GM21515 (cell line): ENCODE measurements around the gene PPOX.
A peak's percentile ranks its signal among the peaks of the same experiment; 100 is the strongest.

ENCODE experiments used
- ATAC-seq: cut with Tn5 transposase; IDR thresholded peaks from one replicate; pipeline ENCODE4 v1.9.1; 2021; ENCODE audit not compliant: unreplicated experiment

Gene PPOX

GRCh38 chr1:161165742-161166668 is at the start of gene PPOX:
Gene PPOX (plus strand): TSS chr1:161166426. CDS start chr1:161166848, 422 bp downstream.
- ATAC-seq, result peak; percentile 89

DNA sequence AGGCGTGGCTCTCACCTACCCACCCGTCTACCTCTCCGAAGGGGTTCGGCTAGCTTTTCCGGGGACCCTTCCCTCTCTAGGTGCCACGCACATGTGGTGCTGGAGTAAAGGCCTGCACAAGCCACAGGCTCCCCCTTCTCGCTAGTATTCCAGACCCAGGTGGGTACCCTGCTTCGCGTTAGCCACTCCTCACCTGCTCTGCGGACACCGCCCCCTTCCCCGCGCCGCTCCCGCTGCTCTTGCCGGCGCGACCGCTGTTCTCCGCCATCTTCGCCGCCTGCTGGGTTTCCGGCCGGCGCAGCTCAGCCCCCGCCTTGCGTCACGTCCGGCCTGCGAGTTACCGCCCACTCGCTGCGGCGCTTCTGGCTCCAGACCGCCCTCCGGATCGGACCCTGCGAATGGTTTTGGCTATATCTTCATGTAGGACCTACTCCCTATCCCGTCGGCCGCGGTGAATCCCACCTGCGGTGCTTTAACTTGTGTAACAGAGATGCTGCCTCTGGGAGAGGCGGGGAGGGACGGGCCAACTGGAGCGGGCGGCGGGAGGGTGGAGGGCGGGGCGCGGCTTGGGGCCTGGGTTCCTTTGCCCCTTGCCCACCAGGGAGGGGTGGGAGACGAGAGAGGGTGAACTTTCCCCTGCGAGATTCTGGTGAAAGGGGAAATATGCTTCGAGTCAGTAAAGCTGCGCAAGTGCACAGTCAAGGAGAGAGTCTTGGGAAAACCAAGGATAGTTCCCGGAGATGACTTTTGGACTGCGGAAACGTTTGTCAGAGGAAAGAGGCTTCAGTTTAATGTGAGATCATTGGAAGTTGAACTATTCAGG is 48.3 kb upstream of the PPOX start, which contains the start of the genes NIT1 and PFDN2:
Gene NIT1, plus strand, starts transcription at position 347 of the 823 bp plus-strand sequence. Its CDS starts 72 bp downstream, at position 419.
Gene PFDN2, minus strand, starts transcription at position 279 of the 823 bp plus-strand sequence. Its CDS starts 11 bp downstream, at position 268.
- peak; percentile 72 for ATAC-seq

DNA sequence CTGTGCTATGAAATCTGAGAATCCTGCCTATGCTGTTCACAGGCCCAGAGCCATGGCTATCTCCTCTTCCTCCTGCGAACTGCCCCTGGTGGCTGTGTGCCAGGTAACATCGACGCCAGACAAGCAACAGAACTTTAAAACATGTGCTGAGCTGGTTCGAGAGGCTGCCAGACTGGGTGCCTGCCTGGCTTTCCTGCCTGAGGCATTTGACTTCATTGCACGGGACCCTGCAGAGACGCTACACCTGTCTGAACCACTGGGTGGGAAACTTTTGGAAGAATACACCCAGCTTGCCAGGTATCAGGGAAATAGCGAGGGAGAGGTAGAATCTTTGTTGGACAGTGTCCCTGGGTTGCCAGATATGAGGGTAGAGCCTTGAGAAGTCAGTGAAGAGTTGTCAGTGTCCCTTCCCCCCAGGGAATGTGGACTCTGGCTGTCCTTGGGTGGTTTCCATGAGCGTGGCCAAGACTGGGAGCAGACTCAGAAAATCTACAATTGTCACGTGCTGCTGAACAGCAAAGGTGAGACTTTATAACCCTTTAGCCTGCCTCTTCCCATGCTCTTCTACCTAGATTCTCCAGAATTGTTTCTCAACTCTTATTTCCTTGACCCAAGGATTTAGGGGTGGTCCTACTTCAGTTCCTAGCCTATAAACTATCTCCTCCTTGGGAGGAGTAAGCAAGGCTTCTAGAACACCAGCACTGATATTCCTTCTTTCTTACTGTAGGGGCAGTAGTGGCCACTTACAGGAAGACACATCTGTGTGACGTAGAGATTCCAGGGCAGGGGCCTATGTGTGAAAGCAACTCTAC is 46.9 kb upstream of the PPOX start:
- ATAC-seq, result peak; percentile 47

GRCh38 chr1:161121042-161121650 is 45.1 kb upstream of the PPOX start:
- no peak for ATAC-seq

DNA sequence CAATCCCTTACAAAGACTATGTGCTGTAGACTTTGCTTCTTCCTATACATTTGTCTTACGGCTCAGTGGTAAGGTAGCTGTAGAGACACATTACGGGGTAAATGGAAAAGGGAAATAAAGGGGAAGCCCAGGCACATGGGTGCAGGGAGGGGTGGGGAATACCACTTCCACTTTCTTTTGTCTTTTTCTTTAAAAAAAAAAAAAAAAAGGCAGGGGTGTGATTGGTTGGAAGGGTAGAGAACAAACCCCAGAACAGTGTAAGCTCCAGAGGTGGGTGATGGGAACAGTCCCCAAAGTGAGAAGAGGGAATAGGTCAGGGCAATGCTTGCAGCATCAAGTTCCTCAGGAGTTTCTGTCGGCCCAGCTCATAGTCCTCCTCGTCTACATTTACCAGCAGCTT is 44.4 kb upstream of the PPOX start:
- no peak for ATAC-seq

- ATAC-seq, result no peak
Measured at GRCh38 chr1:161122967-161123366, 43.3 kb upstream of the PPOX start.

DNA sequence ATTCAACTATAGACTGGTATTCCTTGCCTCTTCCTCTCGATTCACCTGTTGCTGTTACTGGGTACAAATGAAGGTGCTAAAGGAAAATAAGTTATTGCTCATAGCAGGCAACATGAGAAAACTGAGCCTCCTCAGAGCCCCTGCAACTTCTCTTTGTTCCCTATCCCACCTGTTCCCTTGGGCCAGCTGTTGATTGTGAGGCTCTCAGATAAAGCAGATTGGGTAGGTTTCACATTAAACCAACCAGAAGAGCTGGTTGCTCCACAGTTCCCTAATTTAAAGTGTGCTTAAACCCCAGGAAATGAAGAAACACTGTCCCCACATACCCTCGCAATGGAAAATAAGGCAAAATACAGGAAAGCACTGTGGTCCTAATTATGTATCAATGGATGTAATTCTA is 38.6 kb upstream of the PPOX start:
- ATAC-seq, result no peak

- no peak for ATAC-seq
Measured at GRCh38 chr1:161128591-161129420, 37.4 kb upstream of the PPOX start.

DNA sequence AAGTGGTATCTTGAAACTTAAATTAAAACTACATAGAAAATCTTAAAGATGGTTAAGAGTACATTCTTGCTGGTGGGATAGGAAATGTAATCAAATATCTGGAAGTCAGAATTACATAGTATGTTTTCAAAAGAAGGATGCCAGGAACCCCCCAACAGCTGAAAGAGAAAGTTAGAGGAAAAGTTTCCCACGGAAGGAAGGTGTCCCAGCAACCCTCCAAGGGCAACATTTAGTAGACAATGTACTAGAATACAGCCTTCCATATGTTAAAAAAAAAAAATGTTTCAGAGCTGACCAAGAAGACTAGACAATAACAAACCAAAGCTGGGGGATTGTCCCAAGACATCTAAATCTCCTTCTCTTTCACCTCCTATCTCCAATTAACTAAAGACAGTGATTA is 36.0 kb upstream of the PPOX start:
- no peak for ATAC-seq

GRCh38 chr1:161131523-161132409 is 34.5 kb upstream of the PPOX start:
- peak; percentile 2 for ATAC-seq

GRCh38 chr1:161132410-161133219 is 33.6 kb upstream of the PPOX start, which contains the start of gene DEDD:
Gene DEDD (minus strand): TSS chr1:161132667. CDS start chr1:161124462, 8,205 bp downstream.
- peak; percentile 86 for ATAC-seq

DNA sequence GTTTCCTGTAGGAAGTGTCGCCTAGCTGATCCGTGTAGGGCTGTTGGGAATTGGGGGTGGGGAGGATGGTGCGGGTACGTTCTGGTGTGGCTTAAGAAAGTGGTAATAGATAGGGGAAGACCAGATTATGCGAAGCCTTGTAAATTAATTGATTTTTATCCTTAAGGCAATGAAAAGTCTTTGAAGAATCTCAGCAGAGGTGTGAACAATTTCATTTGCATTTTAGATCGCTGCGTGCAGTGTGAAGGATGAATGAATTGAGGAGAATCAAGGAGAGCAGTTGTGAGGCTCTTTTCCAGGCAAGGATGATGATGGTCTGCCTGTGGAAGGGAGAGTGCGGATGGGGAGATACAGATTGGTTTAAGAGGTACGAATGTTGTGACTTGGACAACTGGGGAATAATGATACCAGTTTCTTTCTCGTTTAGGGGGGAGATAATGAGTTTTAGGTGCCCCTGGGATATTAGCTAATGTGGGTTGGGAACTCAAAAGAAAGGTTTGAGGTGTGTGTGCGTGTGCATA is 32.9 kb upstream of the PPOX start:
- ATAC-seq, result peak; percentile 3

GRCh38 chr1:161137881-161138280 is 28.3 kb upstream of the PPOX start:
- no peak for ATAC-seq

- ATAC-seq, result no peak
Measured at GRCh38 chr1:161138431-161138830, 27.8 kb upstream of the PPOX start.

DNA sequence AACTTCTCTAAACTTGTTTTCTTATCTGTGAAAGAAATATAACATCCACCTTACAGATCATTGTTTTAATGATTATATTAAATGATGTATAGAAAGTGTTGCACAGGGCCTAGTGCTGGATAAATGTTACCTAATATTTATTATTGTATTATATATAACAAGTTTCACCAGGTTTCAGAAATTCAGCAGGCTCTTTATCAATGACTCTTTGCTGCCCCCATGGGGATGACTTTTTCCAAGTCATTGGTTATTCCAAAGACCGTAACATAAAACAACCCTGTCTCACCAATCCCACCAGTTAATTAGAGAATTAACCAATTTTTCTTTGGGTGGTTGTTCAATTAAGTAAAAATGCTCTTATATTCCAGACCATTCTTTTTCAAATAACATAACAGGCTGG is 26.5 kb upstream of the PPOX start:
- no peak for ATAC-seq

- no peak for ATAC-seq
Measured at GRCh38 chr1:161140755-161141400, 25.3 kb upstream of the PPOX start.

DNA sequence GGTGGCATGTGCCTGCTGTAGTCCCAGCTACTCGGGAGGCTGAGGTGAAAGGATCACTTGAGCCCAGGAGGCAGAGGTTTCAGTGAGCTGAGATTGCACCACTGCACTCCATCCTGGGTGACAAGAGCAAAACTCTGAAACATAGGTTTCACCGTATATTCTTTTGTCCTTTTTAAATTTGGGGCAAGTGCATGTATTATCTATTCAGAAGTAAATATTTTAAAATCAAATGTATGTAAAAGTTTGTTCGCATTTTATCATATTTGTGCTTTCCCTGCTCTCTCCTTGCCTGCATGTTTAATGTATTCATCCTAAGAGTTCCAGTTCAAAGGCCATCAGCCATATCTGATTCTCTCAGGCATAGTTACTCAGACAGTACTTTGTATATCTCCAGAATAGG is 20.4 kb upstream of the PPOX start:
- ATAC-seq, result no peak
